HCT116 (cell line): ENCODE measurements around the gene NFIA. TPM values are rescaled to one million over a fixed set of nuclear protein-coding genes. Genes with fewer than 3 reads are reported as not detected.

Experiments used
- ATAC-seq: fragments of 200-7000 bp; cut with Tn5 transposase; 2 replicates; pipeline ENCODE4 v1.9.1; 2020; ENCODE audit warnings: mild to moderate bottlenecking, moderate library complexity
- BruUV-seq: library from RNA; stranded (reverse); fragments of 400-500 nt; replicated peaks from 2 replicates; lab custom pipeline; 2021; lab: Mats Ljungman, UMichigan
- CTCF ChIA-PET: fragments of 300-600 bp; sonication (Branson Sonifier 250); formaldehyde crosslinking; loops from one replicate; lab custom pipeline; 2021; ENCODE audit warnings: antibody characterized with exemption; lab: Charles Lee
- POLR2A ChIA-PET: fragments of 300-600, 350-600 bp; sonication (Branson Sonifier 250); formaldehyde crosslinking; loops from one replicate; lab custom pipeline; 2021; ENCODE audit warnings: antibody characterized with exemption; lab: Charles Lee
- RAD21 ChIA-PET, 2 experiments: fragments of 300-600 bp; sonication (Branson Sonifier 250); formaldehyde crosslinking; loops; one replicate each; lab custom pipeline; 2023; ENCODE audit warnings: low total read pairs in 2 of 2; ENCODE audit not compliant: uncharacterized antibody in 2 of 2, unreplicated experiment in 2 of 2, low non-redundant PET in 1 of 2; lab: Charles Lee
- DNase-seq: peaks from one replicate; pipeline ENCODE4 v3.0.0-alpha.2; 2010; ENCODE audit warnings: low read depth, low spot score
- H2AFZ ChIP-seq: fragments of 200-600 bp; shearing (Covaris generic), sonication (generic); 2 replicates; pipeline ENCODE4 v1.6.1; 2017; ENCODE audit warnings: low read depth, mixed run types, mixed read lengths, antibody characterized with exemption, low read length; ENCODE audit not compliant: poor library complexity, severe bottlenecking
- H3K27ac ChIP-seq: 2 replicates; pipeline ENCODE4 v1.5.1; 2012; ENCODE audit warnings: low read depth, low read length
- H3K27me3 ChIP-seq: fragments of 200-600 bp; sonication (generic); 2 replicates; pipeline ENCODE4 v1.6.1; 2016; ENCODE audit warnings: mixed run types, low read length, mixed read lengths; ENCODE audit not compliant: insufficient read depth
- H3K36me3 ChIP-seq, 2 experiments: fragments of 200-500 bp in 1 of 2; fragments of 200-600 bp in 1 of 2; sonication (Bioruptor generic) in 1 of 2; sonication (generic) in 1 of 2; 2 replicates each; pipeline versions ENCODE4 v1.5.1 to v1.6.1; 2014 to 2016; ENCODE audit warnings: low read length in 2 of 2, inconsistent platforms in 1 of 2, mixed read lengths in 1 of 2, mixed run types in 1 of 2; ENCODE audit not compliant: insufficient read depth in 2 of 2, control insufficient read depth in 1 of 2
- H3K4me1 ChIP-seq, 2 experiments: fragments of 200-600 bp in 1 of 2; sonication (generic) in 1 of 2; 2 replicates each; pipeline versions ENCODE4 v1.5.1 to v1.6.1; 2012 to 2017; ENCODE audit warnings: low read length in 2 of 2, inconsistent platforms in 1 of 2, mild to moderate bottlenecking in 1 of 2, mixed read lengths in 1 of 2, mixed run types in 1 of 2, moderate library complexity in 1 of 2; ENCODE audit not compliant: insufficient read depth in 2 of 2, control insufficient read depth in 1 of 2
- H3K4me2 ChIP-seq: fragments of 200-600 bp; sonication (generic); 2 replicates; pipeline ENCODE4 v1.6.1; 2017; ENCODE audit warnings: mixed run types, low read length, mixed read lengths
- H3K4me3 ChIP-seq, 2 experiments: fragments of 200-600 bp in 1 of 2; sonication (generic) in 1 of 2; replicated peaks in 1 of 2; 2 replicates each; pipeline ENCODE4 v1.5.1; 2011 to 2016; ENCODE audit warnings: low read length in 2 of 2, control low read depth in 1 of 2, low read depth in 1 of 2, mild to moderate bottlenecking in 1 of 2, mixed read lengths in 1 of 2, mixed run types in 1 of 2
- H3K79me2 ChIP-seq: fragments of 200-600 bp; sonication (generic); 2 replicates; pipeline ENCODE4 v1.6.1; 2017; ENCODE audit warnings: mild to moderate bottlenecking, mixed run types, low read length, moderate library complexity, mixed read lengths; ENCODE audit not compliant: insufficient read depth
- H3K9ac ChIP-seq: fragments of 200-600 bp; sonication (generic); 2 replicates; pipeline ENCODE4 v1.6.1; 2016; ENCODE audit warnings: low read length, mixed read lengths
- H3K9me2 ChIP-seq: fragments of 200-600 bp; sonication (generic), shearing (Covaris generic); 2 replicates; pipeline ENCODE4 v1.6.1; 2017; ENCODE audit warnings: mixed run types, mild to moderate bottlenecking, moderate library complexity; ENCODE audit not compliant: insufficient read depth
- H3K9me3 ChIP-seq, 2 experiments: fragments of 200-500 bp in 1 of 2; fragments of 200-600 bp in 1 of 2; sonication (Bioruptor generic) in 1 of 2; sonication (generic) in 1 of 2; 2 replicates each; pipeline ENCODE4 v1.6.1; 2014 to 2017; ENCODE audit warnings: low read length in 2 of 2, mixed read lengths in 2 of 2, inconsistent platforms in 1 of 2, low read depth in 1 of 2, mild to moderate bottlenecking in 1 of 2, mixed run types in 1 of 2, moderate library complexity in 1 of 2; ENCODE audit not compliant: control insufficient read depth in 1 of 2, insufficient read depth in 1 of 2
- H4K20me1 ChIP-seq: fragments of 200-600 bp; sonication (generic), shearing (Covaris generic); 2 replicates; pipeline ENCODE4 v1.6.1; 2017; ENCODE audit warnings: mixed run types, mild to moderate bottlenecking, moderate library complexity; ENCODE audit not compliant: insufficient read depth
- CBX3 ChIP-seq: IDR thresholded peaks from 2 replicates; pipeline ENCODE4 v1.6.1; 2012; ENCODE audit warnings: low read depth
- EGR1 ChIP-seq: IDR thresholded peaks from 2 replicates; pipeline ENCODE4 v1.6.1; 2012; ENCODE audit warnings: low read depth
- FOSL1 ChIP-seq: IDR thresholded peaks from 2 replicates; pipeline ENCODE4 v1.6.1; 2012; ENCODE audit warnings: low read depth
- JUND ChIP-seq: IDR thresholded peaks from 2 replicates; pipeline ENCODE4 v1.6.1; 2012
- POLR2AphosphoS5 ChIP-seq: IDR thresholded peaks from 2 replicates; pipeline ENCODE4 v1.6.1; 2011; ENCODE audit warnings: mild to moderate bottlenecking, low read depth, low read length, moderate library complexity
- RAD21 ChIP-seq: IDR thresholded peaks from 2 replicates; pipeline ENCODE4 v1.6.1; 2012; ENCODE audit warnings: low read depth, mild to moderate bottlenecking
- REST ChIP-seq: IDR thresholded peaks from 2 replicates; pipeline ENCODE4 v1.6.1; 2012; ENCODE audit warnings: low read depth
- SRF ChIP-seq: IDR thresholded peaks from 2 replicates; pipeline ENCODE4 v1.6.1; 2012; ENCODE audit warnings: low read depth
- TCF7L2 ChIP-seq: IDR thresholded peaks from 2 replicates; pipeline ENCODE4 v1.7.0; 2011; ENCODE audit warnings: borderline replicate concordance, inconsistent platforms; ENCODE audit not compliant: insufficient read depth, insufficient read length; ENCODE audit errors: extremely low read depth
- YY1 ChIP-seq: IDR thresholded peaks from 2 replicates; pipeline ENCODE4 v1.6.1; 2011; ENCODE audit warnings: low read length, low read depth, moderate library complexity, mild to moderate bottlenecking; ENCODE audit not compliant: insufficient replicate concordance; ENCODE audit errors: extremely low read depth
- intact Hi-C: fragments of 100-400 bp; cut with micrococcal nuclease; formaldehyde crosslinking; loops from 2 replicates; pipeline ENCODE4 v1.10.0; 2022
- total RNA-seq: library from RNA; stranded (reverse); gene quantifications from one replicate; pipeline ENCODE4 v1.2.1, GENCODE V29; 2021; ENCODE audit not compliant: unreplicated experiment
- TF ChIP-seq, protein P1 (sequence below): IDR thresholded peaks from 2 replicates; pipeline ENCODE4 v1.6.1; 2012
- TF ChIP-seq, protein P2 (sequence below): IDR thresholded peaks from 2 replicates; pipeline ENCODE4 v1.6.1; 2011; ENCODE audit warnings: mild to moderate bottlenecking, low read length, moderate library complexity; ENCODE audit not compliant: insufficient replicate concordance; ENCODE audit errors: extremely low read depth

The NFIA gene
- total RNA-seq, 1 experiment from 2014 or later: 17.2 TPM

- Histone ChIP-seq H3K4me2 (no peak overlapping the region), H3K4me3 (no peak overlapping the region), H3K27me3 (no peaks in the 10 kb centered on the region), H3K79me2 (peaks cover 46% of the 10 kb centered on the region), H4K20me1 (no peaks in the 10 kb centered on the region), H3K36me3 (peaks cover 5 to 6% of the 10 kb centered on the region in 2 experiments; a peak in 1 of 4 replicates), H3K27ac (no peak overlapping the region), H2AFZ (no peak overlapping the region), H3K9me2 (no peaks in the 10 kb centered on the region), H3K4me1 (peaks cover 14 to 24% of the 10 kb centered on the region in 2 experiments), H3K9ac (no peak overlapping the region), H3K9me3 (no peaks in the 10 kb centered on the region)
- TF ChIP-seq YY1 (no peak), POLR2AphosphoS5 (no peak), RAD21 (no peak), TCF7L2 (no peak), CBX3 (no peak), FOSL1 (no peak), SRF (no peak), EGR1 (no peak), JUND (no peak), REST (no peak)
- TF ChIP-seq, protein P1, sequence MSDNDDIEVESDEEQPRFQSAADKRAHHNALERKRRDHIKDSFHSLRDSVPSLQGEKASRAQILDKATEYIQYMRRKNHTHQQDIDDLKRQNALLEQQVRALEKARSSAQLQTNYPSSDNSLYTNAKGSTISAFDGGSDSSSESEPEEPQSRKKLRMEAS: no peak
- TF ChIP-seq, protein P2, sequence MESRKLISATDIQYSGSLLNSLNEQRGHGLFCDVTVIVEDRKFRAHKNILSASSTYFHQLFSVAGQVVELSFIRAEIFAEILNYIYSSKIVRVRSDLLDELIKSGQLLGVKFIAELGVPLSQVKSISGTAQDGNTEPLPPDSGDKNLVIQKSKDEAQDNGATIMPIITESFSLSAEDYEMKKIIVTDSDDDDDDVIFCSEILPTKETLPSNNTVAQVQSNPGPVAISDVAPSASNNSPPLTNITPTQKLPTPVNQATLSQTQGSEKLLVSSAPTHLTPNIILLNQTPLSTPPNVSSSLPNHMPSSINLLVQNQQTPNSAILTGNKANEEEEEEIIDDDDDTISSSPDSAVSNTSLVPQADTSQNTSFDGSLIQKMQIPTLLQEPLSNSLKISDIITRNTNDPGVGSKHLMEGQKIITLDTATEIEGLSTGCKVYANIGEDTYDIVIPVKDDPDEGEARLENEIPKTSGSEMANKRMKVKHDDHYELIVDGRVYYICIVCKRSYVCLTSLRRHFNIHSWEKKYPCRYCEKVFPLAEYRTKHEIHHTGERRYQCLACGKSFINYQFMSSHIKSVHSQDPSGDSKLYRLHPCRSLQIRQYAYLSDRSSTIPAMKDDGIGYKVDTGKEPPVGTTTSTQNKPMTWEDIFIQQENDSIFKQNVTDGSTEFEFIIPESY: no peak
- intact Hi-C loops: no loop called here
- POLR2A ChIA-PET: no interaction called here
- DNase-seq: no peak
- BruUV-seq: no TSS peak
- CTCF ChIA-PET: interaction anchor here (0.9 kb wide), 1 partner anchor 36 kb away, joined by 3 read pairs; no protein-coding TSS in a partner anchor
- no peak for ATAC-seq
- RAD21 ChIA-PET: no interaction called here
These were observed 3.0 kb downstream of the NFIA start for GRCh38 chr1:61085206-61085982.
